Measurements from ENCODE around the gene CLASRP. TPM values are rescaled to one million over a fixed set of nuclear protein-coding genes. Genes with fewer than 3 reads are reported as not detected.

Gene CLASRP
- polyA plus RNA-seq, 1 donor (not counting 4 experiments of a cell fraction or from before 2014, with no cell fraction given) = 21.4 TPM

GRCh38 chr19:45019187-45019586, 19.7 kb upstream of the CLASRP start:
- Histone ChIP-seq H3K27me3 (ENCODE audit: control insufficient read depth, extremely low read depth, insufficient read depth, low read length) (no peaks in the 10 kb centered on the region), H3K9me1 (ENCODE audit: control insufficient read depth, extremely low read depth, insufficient read depth, low read length) (no peaks in the 10 kb centered on the region), H3K4me3 (ENCODE audit: control insufficient read depth in 2 of 3, extremely low read depth in 1 of 3, insufficient read depth in 2 of 3, low read depth in 1 of 3, low read length in 3 of 3) (no peak overlapping the region), H3K27ac (ENCODE audit: control insufficient read depth, insufficient read depth, low read length) (no peak overlapping the region), H3K4me2 (ENCODE audit: control insufficient read depth, extremely low read depth, insufficient read depth, low read depth, low read length) (no peak overlapping the region), H3K4me1 (ENCODE audit: control insufficient read depth, extremely low read depth, insufficient read depth, low read length) (no peaks in the 10 kb centered on the region), H4K20me1 (ENCODE audit: control insufficient read depth, extremely low read depth, insufficient read depth, low read length) (no peaks in the 10 kb centered on the region), H3K9me3 (ENCODE audit: control insufficient read depth, low read depth, low read length) (no peaks in the 10 kb centered on the region), H3K36me3 (ENCODE audit: control insufficient read depth in 2 of 2, extremely low read depth in 1 of 2, insufficient read depth in 2 of 2, low read length in 2 of 2) (peaks cover 2% of the 10 kb centered on the region in 2 experiments), H2AFZ (ENCODE audit: control insufficient read depth, low read length) (no peak overlapping the region), H3K79me2 (ENCODE audit: control insufficient read depth, insufficient read depth, low read length) (no peaks in the 10 kb centered on the region), H3K9ac (ENCODE audit: control insufficient read depth, extremely low read depth, insufficient read depth, low read length) (no peak overlapping the region)
- dilution Hi-C loops (cut with MboI; ENCODE audit: extremely low pct_ligation_motif_present, low sequenced_read_pairs) = no loop called here
- FAIRE-seq = no peak
- no peak for TF ChIP-seq CTCF (optimal IDR thresholded peaks at IDR 0.05 in 1 of 3, IDR thresholded peaks at IDR 0.05 in 1 of 3, conservative IDR thresholded peaks at IDR 0.05 in 1 of 3; ENCODE audit: extremely low read depth in 1 of 3, insufficient read depth in 2 of 3, low read length in 3 of 3)
- TF ChIP-seq EZH2 (IDR thresholded peaks at IDR 0.05; ENCODE audit: low read length) = no peak
- no peak for DNase-seq (ENCODE audit: low read depth, low spot score)

GRCh38 chr19:45020071-45020470, 18.8 kb upstream of the CLASRP start:
- Histone ChIP-seq H3K9ac (ENCODE audit: control insufficient read depth, extremely low read depth, insufficient read depth, low read length) (no peak overlapping the region), H3K4me3 (ENCODE audit: control insufficient read depth in 2 of 3, extremely low read depth in 1 of 3, insufficient read depth in 2 of 3, low read depth in 1 of 3, low read length in 3 of 3) (no peak overlapping the region), H4K20me1 (ENCODE audit: control insufficient read depth, extremely low read depth, insufficient read depth, low read length) (no peaks in the 10 kb centered on the region), H2AFZ (ENCODE audit: control insufficient read depth, low read length) (no peak overlapping the region), H3K27ac (ENCODE audit: control insufficient read depth, insufficient read depth, low read length) (no peak overlapping the region), H3K9me3 (ENCODE audit: control insufficient read depth, low read depth, low read length) (no peaks in the 10 kb centered on the region), H3K79me2 (ENCODE audit: control insufficient read depth, insufficient read depth, low read length) (no peaks in the 10 kb centered on the region), H3K27me3 (ENCODE audit: control insufficient read depth, extremely low read depth, insufficient read depth, low read length) (no peaks in the 10 kb centered on the region), H3K4me1 (ENCODE audit: control insufficient read depth, extremely low read depth, insufficient read depth, low read length) (no peaks in the 10 kb centered on the region), H3K9me1 (ENCODE audit: control insufficient read depth, extremely low read depth, insufficient read depth, low read length) (no peaks in the 10 kb centered on the region), H3K36me3 (ENCODE audit: control insufficient read depth in 2 of 2, extremely low read depth in 1 of 2, insufficient read depth in 2 of 2, low read length in 2 of 2) (peaks cover 2% of the 10 kb centered on the region in 2 experiments), H3K4me2 (ENCODE audit: control insufficient read depth, extremely low read depth, insufficient read depth, low read depth, low read length) (no peak overlapping the region)
- dilution Hi-C loops (cut with MboI; ENCODE audit: extremely low pct_ligation_motif_present, low sequenced_read_pairs) = no loop called here
- FAIRE-seq = no peak
- TF ChIP-seq CTCF (optimal IDR thresholded peaks at IDR 0.05 in 1 of 3, IDR thresholded peaks at IDR 0.05 in 1 of 3, conservative IDR thresholded peaks at IDR 0.05 in 1 of 3; ENCODE audit: extremely low read depth in 1 of 3, insufficient read depth in 2 of 3, low read length in 3 of 3) (no peak), EZH2 (IDR thresholded peaks at IDR 0.05; ENCODE audit: low read length) (no peak)
- no peak for DNase-seq (ENCODE audit: low read depth, low spot score)
